ENCODE results near the gene ERO1A. TPM values are rescaled to one million over a fixed set of nuclear protein-coding genes. Genes with fewer than 3 reads are reported as not detected.

Gene ERO1A
- total RNA-seq, 1 experiment from 2014 or later = 118 TPM

GRCh38 chr14:52649511-52649910, 45.8 kb downstream of the ERO1A start (continued):
- TF ChIP-seq REST (IDR thresholded peaks at IDR 0.05; ENCODE audit: low read depth) (no peak), ZBTB33 (IDR thresholded peaks at IDR 0.05; ENCODE audit: extremely low read depth, insufficient replicate concordance, low read length) (no peak), YY1 (IDR thresholded peaks at IDR 0.05; ENCODE audit: extremely low read depth, insufficient replicate concordance, low read depth, low read length) (no peak), EZH2 (IDR thresholded peaks at IDR 0.05) (no peak), SRF (IDR thresholded peaks at IDR 0.05; ENCODE audit: low read depth) (no peak), POLR2AphosphoS5 (IDR thresholded peaks at IDR 0.05; ENCODE audit: low read depth, low read length) (no peak)

- ChIA-PET CTCF (no interaction called here), RAD21 (ENCODE audit: low non-redundant PET in 1 of 2, low total read pairs in 2 of 2, uncharacterized antibody in 2 of 2, unreplicated experiment in 2 of 2) (no interaction called here), POLR2A (no interaction called here)
- no peaks in the 10 kb centered on the region for H3K79me2 ChIP-seq (ENCODE audit: insufficient read depth, low read length)
- no peak for TF ChIP-seq EZH2phosphoT487 (IDR thresholded peaks at IDR 0.05; ENCODE audit: borderline replicate concordance)
- no peak for TF ChIP-seq TCF7L2 (IDR thresholded peaks at IDR 0.05; ENCODE audit: borderline replicate concordance, extremely low read depth, insufficient read depth, insufficient read length)
- TF ChIP-seq SIN3A (IDR thresholded peaks at IDR 0.05; ENCODE audit: low read depth) = no peak
- no peak for TF ChIP-seq EZH2 (IDR thresholded peaks at IDR 0.05)
- TF ChIP-seq ELF1 (IDR thresholded peaks at IDR 0.05; ENCODE audit: borderline replicate concordance, low read depth) = no peak
- peaks cover 0 to 4% of the 10 kb centered on the region in 2 experiments; a peak in 1 of 4 replicates for H3K9me3 ChIP-seq (ENCODE audit: control insufficient read depth in 1 of 2, insufficient read depth in 1 of 2, low read depth in 1 of 2, low read length in 2 of 2)
- H3K36me3 ChIP-seq (ENCODE audit: control insufficient read depth in 1 of 2, insufficient read depth in 2 of 2, low read length in 2 of 2) = peaks cover 16 to 23% of the 10 kb centered on the region in 2 experiments; a peak in 3 of 4 replicates
- no TSS peak for BruUV-seq (replicated peaks)
- H3K9me2 ChIP-seq (ENCODE audit: insufficient read depth) = no peaks in the 10 kb centered on the region
- intact Hi-C loops (cut with micrococcal nuclease) = no loop called here
- no peaks in the 10 kb centered on the region for H3K4me1 ChIP-seq (ENCODE audit: control insufficient read depth in 1 of 2, insufficient read depth in 2 of 2, low read length in 2 of 2)
- no peak overlapping the region for H3K4me3 ChIP-seq (replicated peaks in 1 of 2; ENCODE audit: low read depth in 1 of 2, low read length in 2 of 2)
- H4K20me1 ChIP-seq (ENCODE audit: insufficient read depth) = no peaks in the 10 kb centered on the region
- DNase-seq (ENCODE audit: low read depth, low spot score) (no peak), ATAC-seq (no peak)
- no peak overlapping the region for H2AFZ ChIP-seq (ENCODE audit: low read depth, low read length, poor library complexity, severe bottlenecking)
- no peak overlapping the region for H3K9ac ChIP-seq (ENCODE audit: low read length)
- H3K4me2 ChIP-seq (ENCODE audit: low read length) = no peak overlapping the region
- H3K27ac ChIP-seq (ENCODE audit: low read depth, low read length) = no peak overlapping the region
- H3K27me3 ChIP-seq (ENCODE audit: insufficient read depth, low read length) = no peaks in the 10 kb centered on the region
These were observed 53.6 kb downstream of the ERO1A start for GRCh38 chr14:52641745-52642144.
